NCI-H1105 treated with DMSO at 0.1 percent for 48 hours (cell line): ENCODE results near the gene PARD6G.
"Not testable (repeated sequence)": the region's sequence is repeated elsewhere in the genome, so short reads cannot be mapped to it uniquely, and the experiment has no call there.

Source experiments
- DNase-seq: peaks from one replicate; lab custom pipeline; 2025; lab: John Stamatoyannopoulos, UW

PARD6G gene

GRCh38 chr18:80247393-80247841, at the start of gene PARD6G:
Gene PARD6G, minus strand, starts transcription at chr18:80247514. Its CDS starts 166 bp downstream, at chr18:80247348.
- peak; percentile 67 for DNase-seq

- DNase-seq = not testable (repeated sequence)
Observed at GRCh38 chr18:80262241-80263033, 15.1 kb upstream of the PARD6G start.

GRCh38 chr18:80259610-80260009, 12.3 kb upstream of the PARD6G start:
- DNase-seq = no peak

- no peak for DNase-seq
Observed at GRCh38 chr18:80258640-80259039, 11.3 kb upstream of the PARD6G start.

- not testable (repeated sequence) for DNase-seq
Observed at GRCh38 chr18:80257579-80258543, 10.5 kb upstream of the PARD6G start.

GRCh38 chr18:80254971-80255500, 7.7 kb upstream of the PARD6G start:
- no peak for DNase-seq

GRCh38 chr18:80253871-80254492, 6.7 kb upstream of the PARD6G start:
- DNase-seq = no peak

- DNase-seq = no peak
Observed at GRCh38 chr18:80253236-80253635, 5.9 kb upstream of the PARD6G start.

GRCh38 chr18:80252136-80252535, 4.8 kb upstream of the PARD6G start:
- no peak for DNase-seq

GRCh38 chr18:80251700-80252099, 4.4 kb upstream of the PARD6G start:
- no peak for DNase-seq

- DNase-seq = no peak
Observed at GRCh38 chr18:80250740-80251364, 3.5 kb upstream of the PARD6G start.

GRCh38 chr18:80249217-80250093, 2.1 kb upstream of the PARD6G start:
- no peak for DNase-seq

- peak; percentile 72 for DNase-seq
Observed at GRCh38 chr18:80246445-80247392, 595 bp downstream of the PARD6G start.

GRCh38 chr18:80245781-80246444, 1.4 kb downstream of the PARD6G start:
- no peak for DNase-seq

GRCh38 chr18:80244956-80245730, 2.2 kb downstream of the PARD6G start:
- DNase-seq = no peak

- no peak for DNase-seq
Observed at GRCh38 chr18:80244167-80244566, 3.1 kb downstream of the PARD6G start.

- no peak for DNase-seq
Observed at GRCh38 chr18:80243204-80243603, 4.1 kb downstream of the PARD6G start.
